ENCODE measurements around the gene UBE2G1.

GRCh38 chr17:4354862-4355514, 11.5 kb downstream of the UBE2G1 start:
- TF ChIP-seq, protein P1, sequence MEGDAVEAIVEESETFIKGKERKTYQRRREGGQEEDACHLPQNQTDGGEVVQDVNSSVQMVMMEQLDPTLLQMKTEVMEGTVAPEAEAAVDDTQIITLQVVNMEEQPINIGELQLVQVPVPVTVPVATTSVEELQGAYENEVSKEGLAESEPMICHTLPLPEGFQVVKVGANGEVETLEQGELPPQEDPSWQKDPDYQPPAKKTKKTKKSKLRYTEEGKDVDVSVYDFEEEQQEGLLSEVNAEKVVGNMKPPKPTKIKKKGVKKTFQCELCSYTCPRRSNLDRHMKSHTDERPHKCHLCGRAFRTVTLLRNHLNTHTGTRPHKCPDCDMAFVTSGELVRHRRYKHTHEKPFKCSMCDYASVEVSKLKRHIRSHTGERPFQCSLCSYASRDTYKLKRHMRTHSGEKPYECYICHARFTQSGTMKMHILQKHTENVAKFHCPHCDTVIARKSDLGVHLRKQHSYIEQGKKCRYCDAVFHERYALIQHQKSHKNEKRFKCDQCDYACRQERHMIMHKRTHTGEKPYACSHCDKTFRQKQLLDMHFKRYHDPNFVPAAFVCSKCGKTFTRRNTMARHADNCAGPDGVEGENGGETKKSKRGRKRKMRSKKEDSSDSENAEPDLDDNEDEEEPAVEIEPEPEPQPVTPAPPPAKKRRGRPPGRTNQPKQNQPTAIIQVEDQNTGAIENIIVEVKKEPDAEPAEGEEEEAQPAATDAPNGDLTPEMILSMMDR (IDR thresholded peaks at IDR 0.05) = no peak
- TF ChIP-seq POLR2A (IDR thresholded peaks at IDR 0.05; ENCODE audit: low read length) (no peak), MAX (IDR thresholded peaks at IDR 0.05) (no peak), NPAS2 (CRISPR knock-in tag; IDR thresholded peaks at IDR 0.05; ENCODE audit: borderline replicate concordance) (no peak), KDM5A (IDR thresholded peaks at IDR 0.05) (no peak), JUN (IDR thresholded peaks at IDR 0.05) (no peak), SREBF2 (IDR thresholded peaks at IDR 0.05) (no peak)
